ENCODE measurements around the gene IL25. TPM values are rescaled to one million over a fixed set of nuclear protein-coding genes. Genes with fewer than 3 reads are reported as not detected.

IL25 gene
- total and polyA plus RNA-seq, 10 of the 15 experiments (the other 5 are each of a cell fraction or from before 2014, with no cell fraction given), result not detected

DNA sequence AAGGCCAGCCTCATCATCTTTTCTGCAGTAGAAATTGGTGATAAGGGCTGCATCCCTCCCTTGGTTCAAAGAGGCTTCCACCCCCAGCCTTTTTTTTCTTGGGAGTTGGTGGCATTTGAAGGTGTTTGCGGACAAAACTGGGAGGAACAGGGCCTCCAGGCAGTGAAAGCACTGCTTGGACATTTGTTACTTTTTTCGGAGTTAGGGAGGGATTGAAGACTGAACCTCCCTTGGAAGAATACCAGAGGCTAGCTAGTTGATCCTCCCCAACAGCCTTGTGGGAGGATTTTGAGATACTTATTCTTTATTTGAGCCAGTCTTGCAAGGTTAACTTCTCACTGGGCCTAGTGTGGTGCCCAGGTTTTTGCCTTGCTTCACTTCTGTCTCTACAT, 48.2 kb upstream of the IL25 start (continued):
- TF ChIP-seq, protein P1, sequence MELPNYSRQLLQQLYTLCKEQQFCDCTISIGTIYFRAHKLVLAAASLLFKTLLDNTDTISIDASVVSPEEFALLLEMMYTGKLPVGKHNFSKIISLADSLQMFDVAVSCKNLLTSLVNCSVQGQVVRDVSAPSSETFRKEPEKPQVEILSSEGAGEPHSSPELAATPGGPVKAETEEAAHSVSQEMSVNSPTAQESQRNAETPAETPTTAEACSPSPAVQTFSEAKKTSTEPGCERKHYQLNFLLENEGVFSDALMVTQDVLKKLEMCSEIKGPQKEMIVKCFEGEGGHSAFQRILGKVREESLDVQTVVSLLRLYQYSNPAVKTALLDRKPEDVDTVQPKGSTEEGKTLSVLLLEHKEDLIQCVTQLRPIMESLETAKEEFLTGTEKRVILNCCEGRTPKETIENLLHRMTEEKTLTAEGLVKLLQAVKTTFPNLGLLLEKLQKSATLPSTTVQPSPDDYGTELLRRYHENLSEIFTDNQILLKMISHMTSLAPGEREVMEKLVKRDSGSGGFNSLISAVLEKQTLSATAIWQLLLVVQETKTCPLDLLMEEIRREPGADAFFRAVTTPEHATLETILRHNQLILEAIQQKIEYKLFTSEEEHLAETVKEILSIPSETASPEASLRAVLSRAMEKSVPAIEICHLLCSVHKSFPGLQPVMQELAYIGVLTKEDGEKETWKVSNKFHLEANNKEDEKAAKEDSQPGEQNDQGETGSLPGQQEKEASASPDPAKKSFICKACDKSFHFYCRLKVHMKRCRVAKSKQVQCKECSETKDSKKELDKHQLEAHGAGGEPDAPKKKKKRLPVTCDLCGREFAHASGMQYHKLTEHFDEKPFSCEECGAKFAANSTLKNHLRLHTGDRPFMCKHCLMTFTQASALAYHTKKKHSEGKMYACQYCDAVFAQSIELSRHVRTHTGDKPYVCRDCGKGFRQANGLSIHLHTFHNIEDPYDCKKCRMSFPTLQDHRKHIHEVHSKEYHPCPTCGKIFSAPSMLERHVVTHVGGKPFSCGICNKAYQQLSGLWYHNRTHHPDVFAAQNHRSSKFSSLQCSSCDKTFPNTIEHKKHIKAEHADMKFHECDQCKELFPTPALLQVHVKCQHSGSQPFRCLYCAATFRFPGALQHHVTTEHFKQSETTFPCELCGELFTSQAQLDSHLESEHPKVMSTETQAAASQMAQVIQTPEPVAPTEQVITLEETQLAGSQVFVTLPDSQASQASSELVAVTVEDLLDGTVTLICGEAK (IDR thresholded peaks at IDR 0.05; ENCODE audit: borderline replicate concordance), result no peak
- no peak for TF ChIP-seq RFX5 (IDR thresholded peaks at IDR 0.05; ENCODE audit: low read depth, low read length)

DNA sequence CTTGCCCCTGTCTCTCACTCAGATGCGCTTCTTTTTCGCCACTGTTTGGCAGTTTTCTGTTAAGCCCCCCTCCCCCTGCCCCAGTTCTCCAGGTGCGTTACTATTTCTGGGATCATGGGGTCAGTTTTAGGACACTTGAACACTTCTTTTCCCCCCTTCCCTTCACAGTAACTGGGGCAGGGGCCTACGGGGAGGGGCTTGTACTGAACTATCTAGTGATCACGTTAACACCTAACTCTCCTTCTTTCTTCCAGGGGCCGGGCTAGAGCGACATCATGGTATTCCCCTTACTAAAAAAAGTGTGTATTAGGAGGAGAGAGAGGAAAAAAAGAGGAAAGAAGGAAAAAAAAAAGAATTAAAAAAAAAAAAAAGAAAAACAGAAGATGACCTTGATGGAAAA, 47.6 kb upstream of the IL25 start:
- H3K79me2 ChIP-seq (ENCODE audit: control insufficient read depth, insufficient read depth, low read length), result peaks cover 23% of the 10 kb centered on the region
- FAIRE-seq, result no peak
- ChIA-PET RAD21 (ENCODE audit: unreplicated experiment) (no interaction called here), CTCF (interaction anchor here (0.6 to 7.2 kb wide), 3 partner anchors 23 to 235 kb away, joined by 3 to 77 read pairs (median 27); partner anchors contain the start of gene PPP1R3E), SMC1A (ENCODE audit: uncharacterized antibody, unreplicated experiment) (interaction anchor here (1.0 kb wide), 1 partner anchor 10 kb away, joined by 3 read pairs; no protein-coding TSS in a partner anchor), POLR2A (no interaction called here)
- H2AFZ ChIP-seq (ENCODE audit: control insufficient read depth, low read depth, low read length), result no peak overlapping the region
- H3K4me3 ChIP-seq, result no peak overlapping the region
- in situ Hi-C loops (cut with MboI) (loop anchor here (5.0 to 25.0 kb wide), 2 partner anchors 232 to 787 kb away; partner anchors contain the start of genes DCAF11, NRL and THTPA), intact Hi-C loops (cut with micrococcal nuclease; ENCODE audit: unreplicated experiment) (loop anchor here (5.0 kb wide), 2 partner anchors 142 to 232 kb away; partner anchors contain the start of genes NGDN and THTPA)
- ATAC-seq, result no peak
- H3K4me1 ChIP-seq (ENCODE audit: control insufficient read depth, insufficient read depth, low read length), result peaks cover 11% of the 10 kb centered on the region
- H3K27ac ChIP-seq (ENCODE audit: control insufficient read depth, insufficient read depth), result no peak overlapping the region
- H3K36me3 ChIP-seq (ENCODE audit: control insufficient read depth in 2 of 2, insufficient read depth in 2 of 2, low read length in 1 of 2), result peaks cover 10 to 16% of the 10 kb centered on the region in 2 experiments
- 89% methylated on average over 7 of the region's 7 CpGs for WGBS (ENCODE audit: insufficient coverage, insufficient replicate concordance, low lambda C conversion rate, missing lambda C conversion rate)
- DNase-seq (ENCODE audit: low read depth, low spot score), result no peak
- no peaks in the 10 kb centered on the region; the same call in 1 of the 2 replicates for H4K20me1 ChIP-seq (ENCODE audit: control insufficient read depth, insufficient read depth)
- BruUV-seq (replicated peaks), result no TSS peak
- H3K9ac ChIP-seq (ENCODE audit: control insufficient read depth, insufficient read depth, low read length), result no peak overlapping the region
- H3K9me3 ChIP-seq (replicated peaks; ENCODE audit: control insufficient read depth, insufficient read depth, low read length), result no peaks in the 10 kb centered on the region
- H3K27me3 ChIP-seq (replicated peaks in 1 of 2; ENCODE audit: control insufficient read depth in 2 of 2, insufficient read depth in 2 of 2, low read length in 1 of 2), result no peaks in the 10 kb centered on the region
- no peak overlapping the region for H3K4me2 ChIP-seq (ENCODE audit: control insufficient read depth, insufficient read depth)
- TF ChIP-seq CREM (IDR thresholded peaks at IDR 0.05; ENCODE audit: low read depth) (no peak), HDAC6 (IDR thresholded peaks at IDR 0.05; ENCODE audit: unreplicated experiment) (no peak), MYB (IDR thresholded peaks at IDR 0.05; ENCODE audit: borderline replicate concordance, low read depth, low read length) (no peak), BCL11A (IDR thresholded peaks at IDR 0.05; ENCODE audit: low read depth, low read length) (no peak), STAT1 (conservative IDR thresholded peaks at IDR 0.05) (no peak), MXI1 (IDR thresholded peaks at IDR 0.05; ENCODE audit: low read depth, low read length) (no peak), BACH1 (IDR thresholded peaks at IDR 0.05; ENCODE audit: borderline replicate concordance) (no peak), KLF5 (IDR thresholded peaks at IDR 0.05; ENCODE audit: partially characterized antibody) (no peak)
- TF ChIP-seq, protein P2, sequence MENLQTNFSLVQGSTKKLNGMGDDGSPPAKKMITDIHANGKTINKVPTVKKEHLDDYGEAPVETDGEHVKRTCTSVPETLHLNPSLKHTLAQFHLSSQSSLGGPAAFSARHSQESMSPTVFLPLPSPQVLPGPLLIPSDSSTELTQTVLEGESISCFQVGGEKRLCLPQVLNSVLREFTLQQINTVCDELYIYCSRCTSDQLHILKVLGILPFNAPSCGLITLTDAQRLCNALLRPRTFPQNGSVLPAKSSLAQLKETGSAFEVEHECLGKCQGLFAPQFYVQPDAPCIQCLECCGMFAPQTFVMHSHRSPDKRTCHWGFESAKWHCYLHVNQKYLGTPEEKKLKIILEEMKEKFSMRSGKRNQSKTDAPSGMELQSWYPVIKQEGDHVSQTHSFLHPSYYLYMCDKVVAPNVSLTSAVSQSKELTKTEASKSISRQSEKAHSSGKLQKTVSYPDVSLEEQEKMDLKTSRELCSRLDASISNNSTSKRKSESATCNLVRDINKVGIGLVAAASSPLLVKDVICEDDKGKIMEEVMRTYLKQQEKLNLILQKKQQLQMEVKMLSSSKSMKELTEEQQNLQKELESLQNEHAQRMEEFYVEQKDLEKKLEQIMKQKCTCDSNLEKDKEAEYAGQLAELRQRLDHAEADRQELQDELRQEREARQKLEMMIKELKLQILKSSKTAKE (IDR thresholded peaks at IDR 0.05; ENCODE audit: low read depth, poor library complexity, severe bottlenecking), result no peak
- TF ChIP-seq, protein P3, sequence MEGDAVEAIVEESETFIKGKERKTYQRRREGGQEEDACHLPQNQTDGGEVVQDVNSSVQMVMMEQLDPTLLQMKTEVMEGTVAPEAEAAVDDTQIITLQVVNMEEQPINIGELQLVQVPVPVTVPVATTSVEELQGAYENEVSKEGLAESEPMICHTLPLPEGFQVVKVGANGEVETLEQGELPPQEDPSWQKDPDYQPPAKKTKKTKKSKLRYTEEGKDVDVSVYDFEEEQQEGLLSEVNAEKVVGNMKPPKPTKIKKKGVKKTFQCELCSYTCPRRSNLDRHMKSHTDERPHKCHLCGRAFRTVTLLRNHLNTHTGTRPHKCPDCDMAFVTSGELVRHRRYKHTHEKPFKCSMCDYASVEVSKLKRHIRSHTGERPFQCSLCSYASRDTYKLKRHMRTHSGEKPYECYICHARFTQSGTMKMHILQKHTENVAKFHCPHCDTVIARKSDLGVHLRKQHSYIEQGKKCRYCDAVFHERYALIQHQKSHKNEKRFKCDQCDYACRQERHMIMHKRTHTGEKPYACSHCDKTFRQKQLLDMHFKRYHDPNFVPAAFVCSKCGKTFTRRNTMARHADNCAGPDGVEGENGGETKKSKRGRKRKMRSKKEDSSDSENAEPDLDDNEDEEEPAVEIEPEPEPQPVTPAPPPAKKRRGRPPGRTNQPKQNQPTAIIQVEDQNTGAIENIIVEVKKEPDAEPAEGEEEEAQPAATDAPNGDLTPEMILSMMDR (IDR thresholded peaks at IDR 0.05 in 2 of 3, conservative IDR thresholded peaks at IDR 0.05 in 1 of 3; ENCODE audit: control insufficient read depth in 2 of 3, extremely low read depth in 1 of 3, insufficient read depth in 1 of 3, low read depth in 3 of 3, low read length in 3 of 3), result no peak

Data from GM12878 (cell line).